ENCODE data around the gene FLT1. TPM values are rescaled to one million over a fixed set of nuclear protein-coding genes. Genes with fewer than 3 reads are reported as not detected.

FLT1 gene
- total RNA-seq, 2 donors from 2014 or later, result 12.3 to 44.6 TPM

GRCh38 chr13:28321756-28322155 lies 173.2 kb downstream of the FLT1 start:
- DNase-seq (ENCODE audit: low spot score) (no peak), ATAC-seq (ENCODE audit: insufficient number of reproducible peaks, low FRiP score, low read depth) (no peak)
- Histone ChIP-seq H3K27me3 (replicated peaks; ENCODE audit: insufficient read depth) (no peaks in the 10 kb centered on the region), H3K4me1 (ENCODE audit: control insufficient read depth in 1 of 2, low read depth in 2 of 2) (peaks cover 4 to 16% of the 10 kb centered on the region in 2 donors), H3K27ac (no peak overlapping the region), H3K9me3 (no peaks in the 10 kb centered on the region), H3K36me3 (no peaks in the 10 kb centered on the region), H3K4me3 (no peak overlapping the region)
- no peak for TF ChIP-seq CTCF (IDR thresholded peaks at IDR 0.05)

DNA sequence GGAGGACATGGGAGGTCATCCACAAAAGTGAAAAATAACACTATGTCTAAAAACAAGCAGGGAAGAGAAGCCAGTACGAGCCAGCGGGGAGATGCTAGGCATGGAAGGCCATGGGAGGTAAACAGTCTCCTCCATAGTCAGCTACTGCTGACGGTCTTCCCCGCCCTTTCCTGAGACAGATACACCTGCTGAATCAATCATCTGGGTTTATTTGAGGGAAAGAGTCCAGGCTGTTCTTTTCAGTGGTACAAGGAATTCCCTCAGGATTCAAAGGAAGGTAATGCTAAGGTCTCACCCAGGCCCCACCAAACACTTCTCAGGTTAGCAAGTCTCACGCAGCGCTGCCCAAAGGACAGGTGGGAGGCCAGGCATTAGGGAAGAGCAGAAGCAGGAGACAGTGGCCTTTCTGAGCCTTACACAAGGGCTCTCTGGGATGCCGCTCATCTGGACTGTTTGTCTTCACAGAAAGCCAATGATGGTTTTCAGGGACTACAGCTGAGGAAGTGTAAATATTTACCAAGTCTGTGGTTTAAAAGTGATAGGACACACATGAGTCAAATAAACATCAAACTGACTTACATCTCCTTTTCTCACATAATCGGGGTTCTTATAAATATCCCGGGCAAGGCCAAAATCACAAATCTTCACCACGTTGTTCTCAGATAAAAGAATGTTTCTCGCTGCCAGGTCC lies 173.9 kb downstream of the FLT1 start:
- DNase-seq (ENCODE audit: low spot score) (no peak), ATAC-seq (ENCODE audit: insufficient number of reproducible peaks, low FRiP score, low read depth) (no peak)
- Histone ChIP-seq H3K4me1 (ENCODE audit: control insufficient read depth in 1 of 2, low read depth in 2 of 2) (peaks cover 4 to 16% of the 10 kb centered on the region in 2 donors), H3K36me3 (no peaks in the 10 kb centered on the region), H3K9me3 (no peaks in the 10 kb centered on the region), H3K27ac (no peak overlapping the region), H3K4me3 (no peak overlapping the region), H3K27me3 (replicated peaks; ENCODE audit: insufficient read depth) (no peaks in the 10 kb centered on the region)
- TF ChIP-seq CTCF (IDR thresholded peaks at IDR 0.05), result no peak

GRCh38 chr13:28320209-28320608 lies 174.7 kb downstream of the FLT1 start:
- ATAC-seq (ENCODE audit: insufficient number of reproducible peaks, low FRiP score, low read depth), result no peak

DNA sequence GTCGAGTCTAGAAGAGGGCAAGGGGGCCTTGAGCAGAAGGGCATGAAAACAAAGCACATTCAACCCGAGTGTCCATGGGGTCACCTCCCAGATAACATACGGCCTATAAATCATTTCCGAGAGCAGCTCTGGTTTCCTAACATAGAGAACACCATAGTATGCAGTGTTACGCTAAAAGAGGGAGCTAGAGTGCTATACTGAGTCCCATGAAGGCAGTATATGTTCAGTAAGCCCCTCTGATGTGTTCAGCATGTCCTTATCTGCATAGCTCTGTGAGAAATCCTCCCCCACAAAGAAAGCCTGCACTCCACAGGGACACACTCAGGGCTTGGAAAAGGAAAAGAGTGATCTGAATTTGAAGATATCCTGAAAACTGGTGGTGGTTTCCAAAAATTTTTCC lies 175.4 kb downstream of the FLT1 start:
- DNase-seq (ENCODE audit: low spot score), result no peak
- Histone ChIP-seq H3K9me3 (no peaks in the 10 kb centered on the region), H3K4me1 (ENCODE audit: control insufficient read depth in 1 of 2, low read depth in 2 of 2) (peaks cover 2 to 6% of the 10 kb centered on the region in 2 donors), H3K4me3 (no peak overlapping the region), H3K27me3 (replicated peaks; ENCODE audit: insufficient read depth) (no peaks in the 10 kb centered on the region), H3K36me3 (no peaks in the 10 kb centered on the region), H3K27ac (no peak overlapping the region)
- no peak for ATAC-seq (ENCODE audit: insufficient number of reproducible peaks, low FRiP score, low read depth)
- TF ChIP-seq CTCF (IDR thresholded peaks at IDR 0.05), result no peak

More at GRCh38 chr13:28320209-28320608, 174.7 kb downstream of the FLT1 start:
- no peak overlapping the region for H3K27ac ChIP-seq
- no peaks in the 10 kb centered on the region for H3K27me3 ChIP-seq (replicated peaks; ENCODE audit: insufficient read depth)
- H3K4me3 ChIP-seq, result no peak overlapping the region
- DNase-seq (ENCODE audit: low spot score), result no peak
- no peak for TF ChIP-seq CTCF (IDR thresholded peaks at IDR 0.05)
- no peaks in the 10 kb centered on the region for H3K36me3 ChIP-seq
- H3K4me1 ChIP-seq (ENCODE audit: control insufficient read depth in 1 of 2, low read depth in 2 of 2), result peaks cover 4 to 13% of the 10 kb centered on the region in 2 donors
- no peaks in the 10 kb centered on the region for H3K9me3 ChIP-seq

GRCh38 chr13:28318496-28318895 lies 176.4 kb downstream of the FLT1 start:
- Histone ChIP-seq H3K27ac (no peak overlapping the region), H3K9me3 (no peaks in the 10 kb centered on the region), H3K4me3 (no peak overlapping the region), H3K4me1 (ENCODE audit: control insufficient read depth in 1 of 2, low read depth in 2 of 2) (no peaks in the 10 kb centered on the region), H3K27me3 (replicated peaks; ENCODE audit: insufficient read depth) (no peaks in the 10 kb centered on the region), H3K36me3 (no peaks in the 10 kb centered on the region)
- no peak for ATAC-seq (ENCODE audit: insufficient number of reproducible peaks, low FRiP score, low read depth)
- no peak for DNase-seq (ENCODE audit: low spot score)
- no peak for TF ChIP-seq CTCF (IDR thresholded peaks at IDR 0.05)
